ENCODE measurements around the gene ROBO1. TPM values are rescaled to one million over a fixed set of nuclear protein-coding genes. Genes with fewer than 3 reads are reported as not detected.
A peak's percentile ranks its signal among the peaks of the same experiment; 100 is the strongest.

The ROBO1 gene
- total RNA-seq, 1 experiment from 2014 or later, result 32.2 TPM

- no peak for TF ChIP-seq CTCF (IDR thresholded peaks at IDR 0.05; ENCODE audit: unreplicated experiment)
- ChIA-PET CTCF (interaction anchor here (0.7 to 4.2 kb wide), 8 partner anchors 10 to 514 kb away, joined by 3 to 69 read pairs (median 5); no protein-coding TSS in a partner anchor), POLR2A (interaction anchor here (1.2 to 2.7 kb wide), 5 partner anchors 12 to 316 kb away, joined by 3 to 9 read pairs (median 3); no protein-coding TSS in a partner anchor)
- DNase-seq (ENCODE audit: unreplicated experiment), result no peak
- H3K4me1 Mint-ChIP-seq (ENCODE audit: insufficient read depth, unreplicated experiment), result no peaks in the 10 kb centered on the region
- BruUV-seq (replicated peaks), result no TSS peak
- H3K4me3 Mint-ChIP-seq (ENCODE audit: unreplicated experiment), result no peak overlapping the region
- H3K27me3 Mint-ChIP-seq (ENCODE audit: insufficient read depth, unreplicated experiment), result no peaks in the 10 kb centered on the region
- no peaks in the 10 kb centered on the region for H3K9me3 Mint-ChIP-seq (ENCODE audit: unreplicated experiment)
- no peaks in the 10 kb centered on the region for H3K36me3 Mint-ChIP-seq (ENCODE audit: insufficient read depth, unreplicated experiment)
- H3K27ac Mint-ChIP-seq (ENCODE audit: low read depth, unreplicated experiment), result no peak overlapping the region
- intact Hi-C loops (cut with micrococcal nuclease), result loop anchor here (2.0 to 10.0 kb wide), 4 partner anchors 54 to 382 kb away; no protein-coding TSS in a partner anchor
These were observed 788.8 kb downstream of the ROBO1 start for GRCh38 chr3:78979028-78979427.

DNA sequence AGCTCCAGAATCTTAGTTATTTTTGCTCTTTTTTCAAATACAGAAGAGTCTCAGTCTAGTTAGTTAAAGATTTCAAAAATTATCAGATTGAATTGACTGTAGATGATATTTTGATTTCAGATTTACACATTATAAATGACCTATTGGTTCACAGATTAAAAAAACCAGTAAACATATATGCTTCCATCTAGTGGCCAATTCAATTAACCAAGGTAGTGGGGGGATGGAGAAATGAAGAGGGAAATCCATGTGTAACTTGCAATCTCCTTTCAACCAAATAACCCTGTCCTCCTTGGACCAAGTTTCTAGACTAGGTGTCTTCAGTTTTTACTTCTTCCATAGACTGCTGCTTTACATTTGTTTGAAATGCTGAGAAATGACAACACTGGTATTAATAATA lies 789.8 kb downstream of the ROBO1 start:
- H3K27me3 Mint-ChIP-seq (ENCODE audit: insufficient read depth, unreplicated experiment), result no peaks in the 10 kb centered on the region
- no peaks in the 10 kb centered on the region for H3K4me1 Mint-ChIP-seq (ENCODE audit: insufficient read depth, unreplicated experiment)
- ChIA-PET POLR2A (interaction anchor here (1.2 to 2.7 kb wide), 3 partner anchors 42 to 315 kb away, joined by 3 to 9 read pairs (median 3); no protein-coding TSS in a partner anchor), CTCF (interaction anchor here (0.6 to 4.2 kb wide), 18 partner anchors 9 to 515 kb away, joined by 3 to 69 read pairs (median 4); no protein-coding TSS in a partner anchor)
- BruUV-seq (replicated peaks), result no TSS peak
- no peak overlapping the region for H3K27ac Mint-ChIP-seq (ENCODE audit: low read depth, unreplicated experiment)
- H3K4me3 Mint-ChIP-seq (ENCODE audit: unreplicated experiment), result no peak overlapping the region
- intact Hi-C loops (cut with micrococcal nuclease), result loop anchor here (1.0 to 10.0 kb wide), 5 partner anchors 55 to 383 kb away; no protein-coding TSS in a partner anchor
- H3K36me3 Mint-ChIP-seq (ENCODE audit: insufficient read depth, unreplicated experiment), result no peaks in the 10 kb centered on the region
- peak; percentile 40 for TF ChIP-seq CTCF (IDR thresholded peaks at IDR 0.05; ENCODE audit: unreplicated experiment)
- peak; percentile 50 for DNase-seq (ENCODE audit: unreplicated experiment)
- no peaks in the 10 kb centered on the region for H3K9me3 Mint-ChIP-seq (ENCODE audit: unreplicated experiment)

- no peaks in the 10 kb centered on the region for H3K9me3 Mint-ChIP-seq (ENCODE audit: unreplicated experiment)
- H3K27ac Mint-ChIP-seq (ENCODE audit: low read depth, unreplicated experiment), result no peak overlapping the region
- H3K4me1 Mint-ChIP-seq (ENCODE audit: insufficient read depth, unreplicated experiment), result peaks cover 5% of the 10 kb centered on the region
- no peak for TF ChIP-seq CTCF (IDR thresholded peaks at IDR 0.05; ENCODE audit: unreplicated experiment)
- no peak overlapping the region for H3K4me3 Mint-ChIP-seq (ENCODE audit: unreplicated experiment)
- no peak for DNase-seq (ENCODE audit: unreplicated experiment)
- no peaks in the 10 kb centered on the region for H3K27me3 Mint-ChIP-seq (ENCODE audit: insufficient read depth, unreplicated experiment)
- no TSS peak for BruUV-seq (replicated peaks)
- intact Hi-C loops (cut with micrococcal nuclease), result loop anchor here (5.0 to 10.0 kb wide), 2 partner anchors 120 to 242 kb away; no protein-coding TSS in a partner anchor
- no peaks in the 10 kb centered on the region for H3K36me3 Mint-ChIP-seq (ENCODE audit: insufficient read depth, unreplicated experiment)
- ChIA-PET CTCF (interaction anchor here (0.6 to 4.2 kb wide), 11 partner anchors 8 to 344 kb away, joined by 3 to 69 read pairs (median 5); no protein-coding TSS in a partner anchor), POLR2A (interaction anchor here (2.7 kb wide), 1 partner anchor 314 kb away, joined by 9 read pairs; no protein-coding TSS in a partner anchor)
These were observed 790.7 kb downstream of the ROBO1 start for GRCh38 chr3:78977073-78977472.

DNA sequence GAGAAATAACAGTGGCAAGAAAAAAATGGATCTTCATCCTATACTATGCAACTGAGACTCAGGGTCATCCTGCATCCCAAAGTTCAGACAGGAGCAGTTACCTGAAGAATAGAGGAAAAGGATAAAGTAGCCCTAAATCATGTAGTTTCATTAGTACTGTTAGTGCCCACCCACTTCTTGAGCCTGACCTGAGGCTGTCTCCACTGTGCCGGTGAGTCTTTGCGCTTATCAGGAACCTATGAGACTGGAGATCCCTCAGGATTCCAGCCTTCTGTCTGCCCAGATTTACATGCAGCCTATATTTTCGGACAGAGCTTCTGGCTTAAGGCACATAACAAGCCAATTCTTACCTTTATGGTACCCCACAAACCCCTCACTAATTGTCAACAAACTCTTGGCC lies 791.6 kb downstream of the ROBO1 start:
- Mint-ChIP-seq H3K27ac (ENCODE audit: low read depth, unreplicated experiment) (no peak overlapping the region), H3K36me3 (ENCODE audit: insufficient read depth, unreplicated experiment) (no peaks in the 10 kb centered on the region), H3K27me3 (ENCODE audit: insufficient read depth, unreplicated experiment) (no peaks in the 10 kb centered on the region), H3K4me3 (ENCODE audit: unreplicated experiment) (no peak overlapping the region), H3K4me1 (ENCODE audit: insufficient read depth, unreplicated experiment) (peaks cover 5% of the 10 kb centered on the region), H3K9me3 (ENCODE audit: unreplicated experiment) (no peaks in the 10 kb centered on the region)
- BruUV-seq (replicated peaks), result no TSS peak
- ChIA-PET CTCF (interaction anchor here (0.7 to 4.2 kb wide), 2 partner anchors 219 to 313 kb away, joined by 3 to 69 read pairs; no protein-coding TSS in a partner anchor), POLR2A (interaction anchor here (1.5 kb wide), 1 partner anchor 40 kb away, joined by 5 read pairs; no protein-coding TSS in a partner anchor)
- intact Hi-C loops (cut with micrococcal nuclease), result loop anchor here (5.0 to 10.0 kb wide), 2 partner anchors 119 to 241 kb away; no protein-coding TSS in a partner anchor
- DNase-seq (ENCODE audit: unreplicated experiment), result no peak
- no peak for TF ChIP-seq CTCF (IDR thresholded peaks at IDR 0.05; ENCODE audit: unreplicated experiment)

Data from MCF 10A (cell line).